ENCODE results near the gene OR2A2. TPM values are rescaled to one million over a fixed set of nuclear protein-coding genes. Genes with fewer than 3 reads are reported as not detected.

The OR2A2 gene
- polyA plus RNA-seq, 1 donor (not counting 4 experiments of a cell fraction or from before 2014, with no cell fraction given): not detected

DNA sequence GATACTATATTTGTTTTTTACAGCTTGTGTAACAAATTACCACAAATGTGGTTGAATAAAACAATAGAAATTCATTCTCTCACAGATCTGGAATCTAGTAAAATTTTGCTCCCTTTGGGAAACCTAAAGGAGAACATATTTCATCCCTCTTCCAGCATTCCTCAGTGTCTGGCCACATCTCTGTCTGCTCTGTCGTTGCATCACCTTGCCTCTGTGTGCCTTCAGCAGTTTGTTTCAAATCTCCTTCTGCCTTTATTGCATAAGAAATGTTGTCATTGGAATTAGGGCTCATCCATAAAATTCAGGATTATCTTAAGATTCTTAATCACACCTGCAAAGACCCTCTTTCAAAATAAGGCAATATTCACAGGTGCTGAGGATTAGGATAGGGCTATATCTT, 28.1 kb downstream of the OR2A2 start:
- no peaks in the 10 kb centered on the region for H3K36me3 ChIP-seq (ENCODE audit: control insufficient read depth in 2 of 2, extremely low read depth in 1 of 2, insufficient read depth in 2 of 2, low read length in 2 of 2)
- no peak overlapping the region for H3K4me2 ChIP-seq (ENCODE audit: control insufficient read depth, extremely low read depth, insufficient read depth, low read depth, low read length)
- H3K79me2 ChIP-seq (ENCODE audit: control insufficient read depth, insufficient read depth, low read length): no peaks in the 10 kb centered on the region
- H3K9me3 ChIP-seq (ENCODE audit: control insufficient read depth, low read depth, low read length): no peaks in the 10 kb centered on the region
- H2AFZ ChIP-seq (ENCODE audit: control insufficient read depth, low read length): no peak overlapping the region
- no peaks in the 10 kb centered on the region for H3K9me1 ChIP-seq (ENCODE audit: control insufficient read depth, extremely low read depth, insufficient read depth, low read length)
- dilution Hi-C loops (cut with MboI; ENCODE audit: extremely low pct_ligation_motif_present, low sequenced_read_pairs): no loop called here
- no peak overlapping the region for H3K27ac ChIP-seq (ENCODE audit: control insufficient read depth, insufficient read depth, low read length)
- no peak overlapping the region for H3K4me3 ChIP-seq (ENCODE audit: control insufficient read depth in 2 of 3, extremely low read depth in 1 of 3, insufficient read depth in 2 of 3, low read depth in 1 of 3, low read length in 3 of 3)
- DNase-seq (ENCODE audit: low read depth, low spot score): no peak
- H4K20me1 ChIP-seq (ENCODE audit: control insufficient read depth, extremely low read depth, insufficient read depth, low read length): no peaks in the 10 kb centered on the region
- no peaks in the 10 kb centered on the region for H3K27me3 ChIP-seq (ENCODE audit: control insufficient read depth, extremely low read depth, insufficient read depth, low read length)
- H3K4me1 ChIP-seq (ENCODE audit: control insufficient read depth, extremely low read depth, insufficient read depth, low read length): no peaks in the 10 kb centered on the region
- H3K9ac ChIP-seq (ENCODE audit: control insufficient read depth, extremely low read depth, insufficient read depth, low read length): no peak overlapping the region
- FAIRE-seq: no peak
- TF ChIP-seq EZH2 (IDR thresholded peaks at IDR 0.05; ENCODE audit: low read length) (no peak), CTCF (optimal IDR thresholded peaks at IDR 0.05 in 1 of 3, IDR thresholded peaks at IDR 0.05 in 1 of 3, conservative IDR thresholded peaks at IDR 0.05 in 1 of 3; ENCODE audit: extremely low read depth in 1 of 3, insufficient read depth in 2 of 3, low read length in 3 of 3) (no peak)

GRCh38 chr7:144142187-144142586, 32.8 kb downstream of the OR2A2 start:
- no peak overlapping the region for H3K27ac ChIP-seq (ENCODE audit: control insufficient read depth, insufficient read depth, low read length)
- H2AFZ ChIP-seq (ENCODE audit: control insufficient read depth, low read length): no peak overlapping the region
- no peaks in the 10 kb centered on the region for H4K20me1 ChIP-seq (ENCODE audit: control insufficient read depth, extremely low read depth, insufficient read depth, low read length)
- H3K4me1 ChIP-seq (ENCODE audit: control insufficient read depth, extremely low read depth, insufficient read depth, low read length): no peaks in the 10 kb centered on the region
- TF ChIP-seq CTCF (optimal IDR thresholded peaks at IDR 0.05 in 1 of 3, IDR thresholded peaks at IDR 0.05 in 1 of 3, conservative IDR thresholded peaks at IDR 0.05 in 1 of 3; ENCODE audit: extremely low read depth in 1 of 3, insufficient read depth in 2 of 3, low read length in 3 of 3): no peak
- no peak for TF ChIP-seq EZH2 (IDR thresholded peaks at IDR 0.05; ENCODE audit: low read length)
- FAIRE-seq: no peak
- no peaks in the 10 kb centered on the region for H3K36me3 ChIP-seq (ENCODE audit: control insufficient read depth in 2 of 2, extremely low read depth in 1 of 2, insufficient read depth in 2 of 2, low read length in 2 of 2)
- H3K9me1 ChIP-seq (ENCODE audit: control insufficient read depth, extremely low read depth, insufficient read depth, low read length): no peaks in the 10 kb centered on the region
- no peak overlapping the region for H3K4me3 ChIP-seq (ENCODE audit: control insufficient read depth in 2 of 3, extremely low read depth in 1 of 3, insufficient read depth in 2 of 3, low read depth in 1 of 3, low read length in 3 of 3)
- no peaks in the 10 kb centered on the region for H3K27me3 ChIP-seq (ENCODE audit: control insufficient read depth, extremely low read depth, insufficient read depth, low read length)
- H3K9me3 ChIP-seq (ENCODE audit: control insufficient read depth, low read depth, low read length): no peaks in the 10 kb centered on the region
- H3K9ac ChIP-seq (ENCODE audit: control insufficient read depth, extremely low read depth, insufficient read depth, low read length): no peak overlapping the region
- no peaks in the 10 kb centered on the region for H3K79me2 ChIP-seq (ENCODE audit: control insufficient read depth, insufficient read depth, low read length)
- DNase-seq (ENCODE audit: low read depth, low spot score): no peak
- H3K4me2 ChIP-seq (ENCODE audit: control insufficient read depth, extremely low read depth, insufficient read depth, low read depth, low read length): no peak overlapping the region
- dilution Hi-C loops (cut with MboI; ENCODE audit: extremely low pct_ligation_motif_present, low sequenced_read_pairs): no loop called here

Data from keratinocyte (primary cell).